K562 (cell line): ENCODE measurements around the gene CADM2. TPM values are rescaled to one million over a fixed set of nuclear protein-coding genes. Genes with fewer than 3 reads are reported as not detected.

ENCODE experiments used
- ATAC-seq: fragments of 200-7000 bp; cut with Tn5 transposase; 3 replicates; pipeline ENCODE4 v1.9.1; 2020; ENCODE audit warnings: moderate library complexity
- BruUV-seq: library from RNA; stranded (reverse); fragments of 400-500 nt; replicated peaks from 2 replicates; lab custom pipeline; 2021; lab: Mats Ljungman, UMichigan
- CTCF ChIA-PET: fragments of 300-600 bp; formaldehyde crosslinking; extraction: SDS; loops from one replicate; lab custom pipeline; 2021; ENCODE audit warnings: low intra/inter-chr PET ratio; lab: Yijun Ruan, JAX
- POLR2A ChIA-PET: fragments of 300-600, 350-650 bp; sonication (Branson Sonifier 250); formaldehyde crosslinking; extraction: SDS; loops from one replicate; lab custom pipeline; 2021; ENCODE audit warnings: antibody characterized with exemption, inconsistent platforms; lab: Yijun Ruan, JAX
- DNase-seq, 4 experiments: peaks; one replicate each; pipeline versions ENCODE4 v3.0.0 to v3.0.0-alpha.2; 2011 to 2018; ENCODE audit warnings: low spot score in 3 of 4, mixed read lengths in 3 of 4; ENCODE audit errors: extremely low read depth in 1 of 4
- FAIRE-seq: peaks from 2 replicates; lab custom pipeline; 2011; peaks lifted over from hg19 to GRCh38; lab: Jason Lieb, UNC
- H2AFZ ChIP-seq: 2 replicates; pipeline ENCODE4 v1.6.0; 2011; ENCODE audit warnings: low read depth, low read length, control low read depth, inconsistent platforms
- H3K27ac ChIP-seq: fragments of 200-600 bp; 3 replicates; pipeline ENCODE4 v1.8.0; 2011; ENCODE audit warnings: low read depth, mild to moderate bottlenecking, control low read depth, inconsistent platforms, low read length, moderate library complexity, mixed read lengths; ENCODE audit errors: extremely low read depth
- H3K27me3 ChIP-seq, 2 experiments: fragments of 300-600 bp in 1 of 2; 2 replicates in 1 of 2; 3 replicates in 1 of 2; pipeline versions ENCODE4 v1.6.0 to v1.8.0; 2011; ENCODE audit warnings: inconsistent platforms in 2 of 2, low read length in 2 of 2, mild to moderate bottlenecking in 1 of 2, mixed read lengths in 1 of 2, moderate library complexity in 1 of 2; ENCODE audit not compliant: control insufficient read depth in 2 of 2, insufficient read depth in 2 of 2
- H3K36me3 ChIP-seq: fragments of 300-600 bp; 3 replicates; pipeline ENCODE4 v1.8.0; 2011; ENCODE audit warnings: mild to moderate bottlenecking, low read length, inconsistent platforms; ENCODE audit not compliant: control insufficient read depth, insufficient read depth
- H3K4me1 ChIP-seq, 2 experiments: fragments of 200-600 bp in 1 of 2; replicated peaks in 1 of 2; 2 replicates in 1 of 2; 3 replicates in 1 of 2; pipeline versions ENCODE4 v1.5.1 to v1.8.0; 2011; ENCODE audit warnings: inconsistent platforms in 2 of 2, low read length in 2 of 2, mild to moderate bottlenecking in 1 of 2, mixed read lengths in 1 of 2, moderate library complexity in 1 of 2; ENCODE audit not compliant: control insufficient read depth in 2 of 2, insufficient read depth in 2 of 2
- H3K4me2 ChIP-seq: 2 replicates; pipeline ENCODE4 v1.6.1; 2011; ENCODE audit warnings: low read length, control low read depth, inconsistent platforms, mixed read lengths; ENCODE audit not compliant: insufficient read depth
- H3K4me3 ChIP-seq: fragments of 200-600 bp; sonication (generic), shearing (Covaris generic); 2 replicates; pipeline ENCODE4 v1.5.1; 2016; ENCODE audit warnings: control low read depth, inconsistent platforms
- H3K79me2 ChIP-seq: fragments of 200-600 bp; 3 replicates; pipeline ENCODE4 v1.8.0; 2011; ENCODE audit warnings: low read length, inconsistent platforms; ENCODE audit not compliant: control insufficient read depth, insufficient read depth
- H3K9ac ChIP-seq, 2 experiments: 2 replicates each; pipeline versions ENCODE4 v1.6.0 to v1.6.1; 2011; ENCODE audit warnings: low read depth in 2 of 2, low read length in 2 of 2, control low read depth in 1 of 2, inconsistent platforms in 1 of 2, mild to moderate bottlenecking in 1 of 2, mixed read lengths in 1 of 2; ENCODE audit not compliant: insufficient read depth in 1 of 2
- H3K9me1 ChIP-seq: one replicate; pipeline ENCODE4 v1.6.0; 2011; ENCODE audit warnings: inconsistent platforms, mild to moderate bottlenecking, low read length, moderate library complexity; ENCODE audit not compliant: control insufficient read depth, insufficient read depth
- H3K9me3 ChIP-seq: replicated peaks from 2 replicates; pipeline ENCODE4 v1.5.1; 2011; ENCODE audit warnings: low read depth, low read length, inconsistent platforms; ENCODE audit not compliant: control insufficient read depth, insufficient read depth
- H4K20me1 ChIP-seq: replicated peaks from 2 replicates; pipeline ENCODE4 v1.6.1; 2011; ENCODE audit warnings: low read length, inconsistent platforms, mixed read lengths; ENCODE audit not compliant: control insufficient read depth, insufficient read depth
- TBL1XR1 ChIP-seq, 2 experiments: IDR thresholded peaks; 2 replicates each; pipeline ENCODE4 v1.6.1; 2012; ENCODE audit warnings: improper control_type of control experiment in 2 of 2, low read length in 2 of 2, mild to moderate bottlenecking in 1 of 2
- ZHX1 ChIP-seq: fragments of 150-350 bp; conservative IDR thresholded peaks from 2 replicates; pipeline ENCODE4 v1.6.1; 2014; ENCODE audit warnings: low read length
- ZNF436 ChIP-seq: fragments of 250-450, 450-650 bp; sonication (Bioruptor Pico); formaldehyde crosslinking; IDR thresholded peaks from 2 replicates; pipeline ENCODE4 v1.7.0; 2020; ENCODE audit warnings: mild to moderate bottlenecking
- WGBS: fragments of 100-300 bp; shearing (Covaris generic); methylation state at CpG from one replicate; pipeline ENCODE4 v1.1.6; 2016; ENCODE audit warnings: low coverage, mixed read lengths; ENCODE audit not compliant: insufficient coverage; ENCODE audit errors: missing lambda C conversion rate; 5-methylcytosine and 5-hydroxymethylcytosine counted together
- in situ Hi-C: fragments of 300-500 bp; cut with MboI; formaldehyde crosslinking; loops from 4 replicates; pipeline ENCODE4 v1.15.0; 2018; ENCODE audit warnings: inconsistent platforms, mixed read lengths
- intact Hi-C: fragments of 100-400 bp; cut with micrococcal nuclease; formaldehyde crosslinking; loops from 2 replicates; pipeline ENCODE4 v1.14.2; 2022
- polyA plus RNA-seq, 8 experiments: library from polyadenylated mRNA; depleted of rRNA in 4 of 8; stranded (reverse) in 5 of 8; unstranded in 3 of 8; fragments of >200 nt; fragmentation: Nextera tagmentation in 2 of 8; fragmentation: Illumina TruSeq in 1 of 8; extraction: Ambion mirVana in 2 of 8; extraction: Trizol in 1 of 8; gene quantifications; 2 replicates each; pipeline versions ENCODE4 v1.2.1 to v1.2.3, GENCODE V29; 2011 to 2014; ENCODE audit warnings: inconsistent platforms in 1 of 8, missing spikeins in 1 of 8
- total RNA-seq, 7 experiments: library from RNA; depleted of rRNA in 6 of 7; stranded (reverse); fragments of >200 nt in 6 of 7; fragmentation: Illumina TruSeq in 2 of 7; extraction: Trizol in 2 of 7; gene quantifications; 2 replicates each; pipeline versions ENCODE4 v1.2.1 to v1.2.3, GENCODE V29; 2011 to 2021; ENCODE audit warnings: low replicate concordance in 1 of 7

The CADM2 gene
- total and polyA plus RNA-seq, 9 of the 15 experiments (the other 6 are each of a cell fraction or from before 2014, with no cell fraction given): 0.11 to 3.2 (median 0.95) TPM

- H3K79me2 ChIP-seq: no peaks in the 10 kb centered on the region
Observed at GRCh38 chr3:84993956-84994355, 35.2 kb downstream of the CADM2 start.

More at GRCh38 chr3:84993956-84994355, 35.2 kb downstream of the CADM2 start:
- Histone ChIP-seq H3K9me3 (no peaks in the 10 kb centered on the region), H3K27ac (no peak overlapping the region), H2AFZ (no peak overlapping the region), H3K36me3 (no peaks in the 10 kb centered on the region), H3K27me3 (no peaks in the 10 kb centered on the region), H3K9me1 (no peaks in the 10 kb centered on the region), H3K4me3 (no peak overlapping the region), H3K4me2 (no peak overlapping the region), H3K9ac (no peak overlapping the region), H3K4me1 (no peaks in the 10 kb centered on the region), H4K20me1 (no peaks in the 10 kb centered on the region)
- DNase-seq (no peak), ATAC-seq (no peak), FAIRE-seq (no peak)
- in situ Hi-C loops (no loop called here), intact Hi-C loops (no loop called here)
- BruUV-seq: no TSS peak
- POLR2A ChIA-PET: no interaction called here
- TF ChIP-seq ZNF436 (CRISPR knock-in tag): no peak
- TF ChIP-seq TBL1XR1 (IDR thresholded peaks at IDR 0.05; ENCODE audit: low read length in 2 of 2): no peak
- TF ChIP-seq ZHX1: no peak
- WGBS: 0% methylated on average over 4 of the region's 4 CpGs
- CTCF ChIA-PET: no interaction called here
